Natural killer cell (primary cell): ENCODE measurements around the gene ZNF22. TPM values are rescaled to one million over a fixed set of nuclear protein-coding genes. Genes with fewer than 3 reads are reported as not detected.

Source experiments
- ATAC-seq, 3 donors: fragments of 150-1000 bp in 2 of 3; fragments of 200-7000 bp in 1 of 3; cut with Tn5 transposase; 1 replicate in 1 of 3; 2 replicates in 2 of 3; pipeline ENCODE4 v1.10.0; 2021; ENCODE audit warnings: mild to moderate bottlenecking in 2 of 3, moderate library complexity in 2 of 3
- DNase-seq, 2 donors: peaks; one replicate each; pipeline versions ENCODE4 v3.0.0 to v3.0.0-alpha.2; 2013 to 2021; ENCODE audit warnings: mixed read lengths in 1 of 2
- H3K27ac ChIP-seq: one replicate; pipeline ENCODE4 v1.5.1; 2013; ENCODE audit warnings: mild to moderate bottlenecking, low read length
- H3K27me3 ChIP-seq: one replicate; pipeline ENCODE4 v1.6.1; 2013; ENCODE audit warnings: low read length; ENCODE audit not compliant: control insufficient read depth, insufficient read depth
- H3K36me3 ChIP-seq: one replicate; pipeline ENCODE4 v1.6.1; 2013; ENCODE audit warnings: low read length; ENCODE audit not compliant: control insufficient read depth, insufficient read depth
- H3K4me1 ChIP-seq: one replicate; pipeline ENCODE4 v1.6.1; 2013; ENCODE audit warnings: low read length; ENCODE audit not compliant: control insufficient read depth, insufficient read depth
- H3K4me3 ChIP-seq: one replicate; pipeline ENCODE4 v1.5.1; 2013; ENCODE audit warnings: low read length
- H3K9me3 ChIP-seq: one replicate; pipeline ENCODE4 v1.6.1; 2013; ENCODE audit warnings: low read length; ENCODE audit not compliant: control insufficient read depth, insufficient read depth
- H3K27ac Mint-ChIP-seq, 2 donors: one replicate each; pipeline ENCODE4 v1.8.0; 2022; ENCODE audit warnings: mild to moderate bottlenecking in 2 of 2, mixed read lengths in 2 of 2, moderate library complexity in 1 of 2
- H3K27me3 Mint-ChIP-seq, 2 donors: one replicate each; pipeline ENCODE4 v1.8.0; 2022; ENCODE audit warnings: low read depth in 2 of 2, mixed read lengths in 2 of 2
- H3K36me3 Mint-ChIP-seq: one replicate; pipeline ENCODE4 v1.8.0; 2022; ENCODE audit warnings: mixed read lengths
- H3K4me1 Mint-ChIP-seq, 2 donors: one replicate each; pipeline ENCODE4 v1.8.0; 2022; ENCODE audit warnings: mixed read lengths in 2 of 2
- H3K4me3 Mint-ChIP-seq: one replicate; pipeline ENCODE4 v1.8.0; 2022; ENCODE audit warnings: mild to moderate bottlenecking, moderate library complexity, mixed read lengths
- H3K9me3 Mint-ChIP-seq, 2 donors: one replicate each; pipeline ENCODE4 v1.8.0; 2022; ENCODE audit warnings: mixed read lengths in 2 of 2
- WGBS: methylation state at CpG from one replicate; pipeline ENCODE4 v1.1.7; 2013; ENCODE audit warnings: missing lambda C conversion rate; ENCODE audit not compliant: insufficient coverage; 5-methylcytosine and 5-hydroxymethylcytosine counted together
- intact Hi-C: fragments of 100-400 bp; cut with micrococcal nuclease; formaldehyde crosslinking; loops from one replicate; pipeline ENCODE4 v1.14.2; 2022
- total RNA-seq, 4 donors: library from RNA; stranded (reverse); fragments of 120-200 nt in 1 of 4; gene quantifications; one replicate each; pipeline versions ENCODE4 v1.2.3 to v1.2.4, GENCODE V29; 2013 to 2022
- TF ChIP-seq, protein P1 (sequence below): fragments of 200-600 bp; IDR thresholded peaks from one replicate; pipeline ENCODE4 v1.8.0; 2022; ENCODE audit warnings: antibody characterized with exemption

Gene ZNF22
- total RNA-seq = 10 to 100 TPM; 24.2 to 31.8 (median 25.0) TPM
- total RNA-seq (2013) = 52.0 TPM

DNA sequence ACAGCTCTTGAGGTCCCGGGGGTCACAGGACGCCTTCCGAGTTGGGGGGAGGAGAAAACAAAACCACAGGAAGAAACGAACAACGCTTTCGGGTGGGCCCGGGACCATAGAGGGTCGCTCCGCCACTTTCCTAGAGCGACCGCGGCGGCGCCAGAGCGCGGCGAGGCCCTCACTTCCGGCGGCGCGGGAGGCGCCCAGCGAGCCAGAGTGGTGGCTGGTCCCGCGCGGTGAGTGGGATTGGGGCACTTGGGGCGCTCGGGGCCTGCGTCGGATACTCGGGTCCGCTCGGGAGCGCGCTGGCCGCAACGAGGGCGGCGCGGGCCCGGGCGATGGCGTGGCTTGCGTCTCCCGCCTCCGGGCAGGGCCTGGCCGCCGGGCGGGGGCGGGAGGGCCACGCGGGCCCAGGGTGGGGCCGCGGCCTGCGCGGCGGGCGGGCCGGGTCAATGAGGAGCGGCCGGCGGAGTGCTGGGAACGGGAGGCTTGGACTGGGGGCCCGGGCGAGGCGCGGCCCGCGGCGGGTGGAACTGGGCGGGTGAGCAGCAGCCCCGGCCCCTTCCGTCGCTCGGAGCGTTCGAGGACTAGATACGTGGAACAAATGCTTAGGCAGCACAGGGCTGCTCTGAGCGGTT is at the start of gene ZNF22:
ZNF22 (plus strand) TSS at position 172 of the 629 bp plus-strand sequence. CDS start 2,446 bp downstream, outside the sequence.
- Mint-ChIP-seq H3K27me3 (no peaks in the 10 kb centered on the region), H3K4me1 (peaks cover 58 to 61% of the 10 kb centered on the region in 2 donors), H3K4me3 (peak within 1 kb of the TSS; percentile 92), H3K9me3 (no peaks in the 10 kb centered on the region), H3K27ac (peak within 1 kb of the TSS; percentile 81 to 88), H3K36me3 (peaks cover 20% of the 10 kb centered on the region)
- DNase-seq = peak; percentile 65 to 83
- peak within 1 kb of the TSS; percentile 42 for H3K4me3 ChIP-seq
- TF ChIP-seq, protein P1, sequence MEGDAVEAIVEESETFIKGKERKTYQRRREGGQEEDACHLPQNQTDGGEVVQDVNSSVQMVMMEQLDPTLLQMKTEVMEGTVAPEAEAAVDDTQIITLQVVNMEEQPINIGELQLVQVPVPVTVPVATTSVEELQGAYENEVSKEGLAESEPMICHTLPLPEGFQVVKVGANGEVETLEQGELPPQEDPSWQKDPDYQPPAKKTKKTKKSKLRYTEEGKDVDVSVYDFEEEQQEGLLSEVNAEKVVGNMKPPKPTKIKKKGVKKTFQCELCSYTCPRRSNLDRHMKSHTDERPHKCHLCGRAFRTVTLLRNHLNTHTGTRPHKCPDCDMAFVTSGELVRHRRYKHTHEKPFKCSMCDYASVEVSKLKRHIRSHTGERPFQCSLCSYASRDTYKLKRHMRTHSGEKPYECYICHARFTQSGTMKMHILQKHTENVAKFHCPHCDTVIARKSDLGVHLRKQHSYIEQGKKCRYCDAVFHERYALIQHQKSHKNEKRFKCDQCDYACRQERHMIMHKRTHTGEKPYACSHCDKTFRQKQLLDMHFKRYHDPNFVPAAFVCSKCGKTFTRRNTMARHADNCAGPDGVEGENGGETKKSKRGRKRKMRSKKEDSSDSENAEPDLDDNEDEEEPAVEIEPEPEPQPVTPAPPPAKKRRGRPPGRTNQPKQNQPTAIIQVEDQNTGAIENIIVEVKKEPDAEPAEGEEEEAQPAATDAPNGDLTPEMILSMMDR = no peak
- peaks cover 7% of the 10 kb centered on the region for H3K9me3 ChIP-seq
- peak within 1 kb of the TSS; percentile 76 for H3K27ac ChIP-seq
- peaks cover 25% of the 10 kb centered on the region for H3K36me3 ChIP-seq
- no peaks in the 10 kb centered on the region for H3K27me3 ChIP-seq
- intact Hi-C loops = loop anchor here (2.0 to 10.0 kb wide), 5 partner anchors 32 to 584 kb away; no protein-coding TSS in a partner anchor
- peaks cover 22% of the 10 kb centered on the region for H3K4me1 ChIP-seq
- under 1% methylated on average over 79 of the region's 79 CpGs for WGBS
- ATAC-seq = peak; percentile 75 to 87 (median 76)

DNA sequence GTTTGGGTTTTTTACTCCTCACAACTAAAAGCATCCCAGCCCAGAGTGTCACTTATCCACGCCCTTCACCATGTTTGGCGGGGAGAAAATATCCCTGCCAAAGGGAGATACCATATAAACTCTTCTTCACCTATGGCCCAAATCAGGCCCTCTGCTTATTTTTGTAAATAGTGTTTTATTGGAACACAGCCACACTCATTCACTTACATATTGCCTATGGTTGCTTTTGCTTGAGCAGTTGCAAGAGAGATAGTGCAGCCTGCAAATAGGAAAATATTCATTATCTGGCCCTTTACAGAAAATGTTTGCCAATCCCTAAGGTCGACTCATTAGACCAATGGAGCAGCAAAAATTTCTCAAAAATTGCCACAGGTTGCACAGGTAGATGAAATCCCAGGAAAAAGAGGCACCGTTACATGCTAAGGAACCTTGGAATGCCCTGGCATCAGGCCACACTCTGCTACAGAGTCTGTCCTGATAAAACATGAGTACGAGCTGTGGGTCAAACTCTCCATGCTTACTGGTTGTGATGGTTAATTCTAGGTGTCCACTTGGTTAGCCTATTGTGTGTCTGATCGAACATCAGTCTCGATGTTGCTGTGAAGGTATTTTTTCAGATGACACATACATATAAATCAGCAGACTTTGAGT is 49.0 kb upstream of the ZNF22 start:
- no peak overlapping the region for H3K4me3 Mint-ChIP-seq
- TF ChIP-seq, protein P1 = no peak
- no peak for ATAC-seq
- H3K36me3 ChIP-seq = peaks cover 8% of the 10 kb centered on the region
- peaks cover 19% of the 10 kb centered on the region for H3K4me1 ChIP-seq
- no peaks in the 10 kb centered on the region for H3K27me3 ChIP-seq
- no peaks in the 10 kb centered on the region for H3K9me3 Mint-ChIP-seq
- H3K27me3 Mint-ChIP-seq = no peaks in the 10 kb centered on the region
- DNase-seq = no peak
- no peak overlapping the region for H3K4me3 ChIP-seq
- peaks cover 36 to 44% of the 10 kb centered on the region in 2 donors for H3K4me1 Mint-ChIP-seq
- H3K36me3 Mint-ChIP-seq = no peaks in the 10 kb centered on the region
- no peak overlapping the region for H3K27ac ChIP-seq
- no peak overlapping the region for H3K27ac Mint-ChIP-seq
- intact Hi-C loops = no loop called here
- H3K9me3 ChIP-seq = no peaks in the 10 kb centered on the region
- 94% methylated on average over 5 of the region's 7 CpGs for WGBS

DNA sequence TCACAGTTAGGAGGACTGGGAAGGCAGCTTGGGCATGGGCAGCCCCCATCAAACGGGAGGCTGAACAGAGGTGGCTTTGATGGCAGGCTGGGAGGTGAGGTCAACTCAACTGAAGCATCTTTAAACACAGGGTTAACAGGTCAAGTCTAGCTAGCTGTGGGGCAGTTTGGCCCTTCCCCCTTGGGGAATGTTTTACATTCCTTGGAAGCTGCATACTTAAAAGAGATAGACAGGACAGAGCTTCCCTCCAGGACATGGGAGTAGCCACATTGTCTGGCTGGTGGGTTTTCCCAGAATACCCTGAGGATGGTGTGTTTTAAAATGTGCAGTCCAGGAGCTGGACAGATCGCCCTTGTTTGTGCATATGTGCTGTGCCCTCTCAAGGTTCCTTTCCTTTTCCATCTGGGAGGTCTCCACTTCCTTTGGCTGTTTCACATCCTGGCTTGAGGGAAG is 47.9 kb upstream of the ZNF22 start:
- ATAC-seq (no peak), DNase-seq (no peak)
- TF ChIP-seq, protein P1 = no peak
- no peaks in the 10 kb centered on the region for H3K36me3 Mint-ChIP-seq
- H3K4me3 ChIP-seq = no peak overlapping the region
- no peaks in the 10 kb centered on the region for H3K9me3 Mint-ChIP-seq
- no peaks in the 10 kb centered on the region for H3K27me3 Mint-ChIP-seq
- peaks cover 40 to 50% of the 10 kb centered on the region in 2 donors for H3K4me1 Mint-ChIP-seq
- no peak overlapping the region for H3K4me3 Mint-ChIP-seq
- intact Hi-C loops = no loop called here
- WGBS = 90% methylated on average over 2 of the region's 2 CpGs
- no peak overlapping the region for H3K27ac Mint-ChIP-seq
- H3K4me1 ChIP-seq = peaks cover 23% of the 10 kb centered on the region
- H3K27me3 ChIP-seq = no peaks in the 10 kb centered on the region
- H3K36me3 ChIP-seq = peaks cover 8% of the 10 kb centered on the region
- H3K27ac ChIP-seq = no peak overlapping the region
- no peaks in the 10 kb centered on the region for H3K9me3 ChIP-seq
